IPS DF 6.9 (cell line): ENCODE results near the gene MPZL2.
A peak's percentile ranks its signal among the peaks of the same experiment; 100 is the strongest.
"Not testable (repeated sequence)": the region's sequence is repeated elsewhere in the genome, so short reads cannot be mapped to it uniquely, and the experiment has no call there.

Source experiments
- DNase-seq: peaks from one replicate; pipeline ENCODE4 v3.0.0-alpha.2; 2013; ENCODE audit warnings: low read depth, low spot score
- H3K27ac ChIP-seq: one replicate; pipeline ENCODE4 v1.5.1; 2013; ENCODE audit warnings: low read length, control low read depth
- H3K27me3 ChIP-seq: 2 replicates; pipeline ENCODE4 v1.6.1; 2013; ENCODE audit warnings: mild to moderate bottlenecking, low read length; ENCODE audit not compliant: control insufficient read depth, insufficient read depth
- H3K36me3 ChIP-seq: 2 replicates; pipeline ENCODE4 v1.6.1; 2013; ENCODE audit warnings: low read length; ENCODE audit not compliant: control insufficient read depth, insufficient read depth
- H3K4me1 ChIP-seq: 2 replicates; pipeline ENCODE4 v1.6.1; 2013; ENCODE audit warnings: low read length; ENCODE audit not compliant: control insufficient read depth, insufficient read depth
- H3K4me3 ChIP-seq: 2 replicates; pipeline ENCODE4 v1.5.1; 2013; ENCODE audit warnings: mild to moderate bottlenecking, low read length
- H3K9me3 ChIP-seq: 2 replicates; pipeline ENCODE4 v1.6.1; 2013; ENCODE audit warnings: low read length, inconsistent platforms; ENCODE audit not compliant: control insufficient read depth, insufficient read depth
- WGBS: extraction: QIAGEN DNeasy Blood & Tissue Kit; methylation state at CpG from one replicate; pipeline ENCODE4 v1.1.7; 2013; ENCODE audit warnings: mixed read lengths, missing lambda C conversion rate; ENCODE audit not compliant: insufficient read length, insufficient coverage; 5-methylcytosine and 5-hydroxymethylcytosine counted together

Gene MPZL2

DNA sequence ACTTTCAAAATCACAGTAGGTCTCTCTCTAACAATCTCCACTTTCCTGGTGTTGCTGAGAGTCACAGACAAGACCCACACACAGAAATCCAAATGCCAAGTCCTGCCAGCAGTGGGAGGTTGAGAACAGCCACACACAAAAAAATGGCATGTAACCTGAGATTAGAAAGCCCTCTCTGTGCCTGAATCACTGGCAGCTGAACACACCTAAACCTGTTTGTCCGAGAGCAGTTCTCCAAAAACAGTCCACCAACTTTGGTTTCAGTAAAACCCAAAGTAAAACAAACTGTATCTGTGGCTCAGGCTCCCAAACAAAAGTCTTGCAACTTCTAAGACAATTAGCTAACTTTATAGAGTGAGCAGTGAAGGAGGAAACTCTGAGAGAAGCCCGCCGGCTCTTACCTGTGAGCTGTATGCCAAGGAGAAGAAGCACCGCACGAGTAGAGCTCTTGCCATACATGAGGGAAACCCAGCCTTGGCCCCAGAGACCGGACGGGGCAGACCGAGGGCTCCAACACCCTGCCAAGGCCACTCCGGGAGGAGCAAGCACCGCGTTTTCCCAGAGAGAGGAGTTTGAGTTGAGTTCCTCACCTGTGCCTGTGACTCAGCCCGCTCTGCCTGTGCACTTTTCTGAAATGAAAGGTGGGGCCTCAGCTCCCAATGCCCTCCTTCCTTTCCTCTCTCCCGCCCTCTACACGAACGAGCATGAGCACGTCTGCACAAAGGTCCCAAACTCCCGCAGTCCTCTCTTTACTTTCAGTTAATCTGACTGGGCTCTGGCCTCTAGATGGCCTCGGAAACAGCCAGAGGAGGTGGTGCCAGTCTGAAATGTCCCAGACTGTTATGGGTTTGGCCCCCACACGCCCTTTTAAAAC, at the start of gene MPZL2:
MPZL2 (minus strand) TSS at position 603 of the 874 bp plus-strand sequence; CDS start at position 459, 144 bp downstream.
- H3K27me3 ChIP-seq, result peaks cover 4% of the 10 kb centered on the region; the same call in 1 of the 2 replicates
- H3K36me3 ChIP-seq, result no peaks in the 10 kb centered on the region
- no peaks in the 10 kb centered on the region for H3K4me1 ChIP-seq
- H3K9me3 ChIP-seq, result no peaks in the 10 kb centered on the region
- no peak within 1 kb of the TSS for H3K27ac ChIP-seq
- DNase-seq, result no peak
- no CpG with 5 or more reads among the region's 19 CpGs for WGBS
- peak within 1 kb of the TSS; percentile 25; the same call in 1 of the 2 replicates for H3K4me3 ChIP-seq

DNA sequence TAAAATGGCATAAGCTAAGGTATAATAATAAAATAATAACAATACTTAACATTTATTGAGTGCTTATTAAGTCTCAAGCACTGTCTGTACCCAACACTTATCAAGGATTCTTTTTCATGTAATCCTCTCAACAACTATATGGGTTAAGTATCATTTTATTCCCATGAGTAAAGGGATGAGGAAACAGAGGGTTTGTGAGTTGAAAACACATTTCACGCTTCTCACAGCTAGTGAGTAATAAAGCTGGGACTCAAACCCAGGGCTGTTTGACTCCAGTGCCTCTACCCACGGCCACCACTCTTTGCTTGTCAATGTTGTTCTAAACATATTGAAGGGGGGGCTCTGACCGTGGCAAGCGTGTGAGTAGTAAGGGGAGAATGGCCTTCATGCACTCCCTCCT, 49.1 kb upstream of the MPZL2 start:
- H3K9me3 ChIP-seq, result no peaks in the 10 kb centered on the region
- no peak overlapping the region for H3K27ac ChIP-seq
- peaks cover 5% of the 10 kb centered on the region; the same call in 1 of the 2 replicates for H3K4me1 ChIP-seq
- WGBS, result no CpG with 5 or more reads among the region's 4 CpGs
- H3K4me3 ChIP-seq, result no peak overlapping the region
- no peaks in the 10 kb centered on the region for H3K36me3 ChIP-seq
- no peaks in the 10 kb centered on the region for H3K27me3 ChIP-seq
- no peak for DNase-seq

DNA sequence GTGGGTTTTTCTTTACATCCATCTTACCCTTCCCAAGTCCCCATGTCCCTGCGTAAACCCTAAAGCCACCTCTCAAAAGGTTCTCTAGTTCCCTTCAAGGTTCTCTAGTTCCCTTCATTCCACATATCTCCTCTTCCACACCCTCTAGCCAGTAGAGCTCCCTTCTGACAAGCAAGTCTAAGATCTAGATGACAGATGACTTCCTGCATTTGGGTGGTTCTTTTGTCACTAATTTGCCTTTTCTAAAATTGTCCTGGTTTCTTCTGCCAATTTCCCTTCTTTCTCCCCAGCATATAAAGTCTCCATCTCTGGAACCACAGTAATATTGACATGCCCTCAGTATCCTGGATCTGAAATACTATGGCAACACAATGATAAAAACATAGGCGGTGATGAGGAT, 48.2 kb upstream of the MPZL2 start:
- DNase-seq, result no peak

DNA sequence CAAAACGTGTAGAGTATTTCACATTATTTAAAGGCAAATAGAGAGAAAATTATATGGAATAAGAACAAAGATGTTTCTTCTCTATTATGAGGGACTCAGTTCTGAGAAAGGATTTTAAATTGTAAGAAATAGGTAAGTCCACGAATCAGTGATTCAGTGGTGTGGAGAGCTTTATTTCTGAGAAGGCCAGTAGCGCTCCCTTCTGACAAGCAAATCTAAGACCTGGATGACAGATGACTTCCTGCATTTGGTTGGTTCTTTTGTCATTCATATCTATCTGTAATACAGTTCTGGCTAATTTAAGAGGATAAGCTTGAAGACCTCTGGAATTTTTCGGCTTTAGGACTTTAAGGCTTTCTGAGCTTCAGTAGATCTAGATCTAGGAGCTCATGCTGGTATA, 47.4 kb upstream of the MPZL2 start:
- H3K27me3 ChIP-seq, result no peaks in the 10 kb centered on the region
- no peak overlapping the region for H3K4me3 ChIP-seq
- no peaks in the 10 kb centered on the region for H3K9me3 ChIP-seq
- no peak for DNase-seq
- WGBS, result no CpG with 5 or more reads among the region's 4 CpGs
- no peaks in the 10 kb centered on the region for H3K36me3 ChIP-seq
- H3K27ac ChIP-seq, result no peak overlapping the region
- peaks cover 3% of the 10 kb centered on the region; the same call in 1 of the 2 replicates for H3K4me1 ChIP-seq

More for the DNA sequence above, 48.2 kb upstream of the MPZL2 start:
- H3K4me3 ChIP-seq, result no peak overlapping the region
- no peaks in the 10 kb centered on the region for H3K36me3 ChIP-seq
- WGBS, result no CpG with 5 or more reads among the region's 2 CpGs
- H3K4me1 ChIP-seq, result peaks cover 5% of the 10 kb centered on the region; the same call in 1 of the 2 replicates
- no peaks in the 10 kb centered on the region for H3K27me3 ChIP-seq
- no peaks in the 10 kb centered on the region for H3K9me3 ChIP-seq
- H3K27ac ChIP-seq, result no peak overlapping the region

DNA sequence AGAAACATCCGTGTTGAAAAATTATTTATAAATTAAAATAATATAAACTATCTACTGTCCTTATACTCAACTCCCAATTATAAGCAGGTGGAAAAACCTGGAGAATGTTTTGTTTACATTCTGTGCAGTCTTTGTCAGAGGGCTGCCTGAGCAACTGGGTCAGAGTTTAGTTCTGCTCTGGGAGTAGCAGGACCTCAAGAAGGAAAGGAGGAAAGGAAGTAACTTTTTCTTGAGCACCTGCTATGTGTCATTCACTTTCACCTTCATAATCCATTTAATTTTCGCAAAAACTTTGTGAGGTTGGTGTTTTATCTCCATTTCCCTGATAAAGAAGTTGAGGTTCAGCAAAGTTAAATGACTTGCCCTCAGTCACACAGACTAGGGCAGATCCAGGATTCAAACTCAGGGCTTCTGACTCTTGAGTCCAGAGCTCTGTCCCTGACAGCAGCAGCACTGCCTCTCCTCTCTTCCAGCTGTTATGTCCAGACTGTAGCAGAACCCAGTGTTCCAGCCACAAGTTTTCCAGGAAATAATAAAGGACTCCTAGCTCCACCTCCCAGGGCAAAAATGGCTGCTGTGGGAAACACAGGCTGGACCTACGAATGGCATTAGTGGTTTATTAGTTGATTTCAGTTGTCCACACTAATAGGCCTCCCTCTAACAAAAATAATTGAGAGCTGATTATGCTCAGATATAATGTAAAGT, 46.8 kb upstream of the MPZL2 start:
- peaks cover 1% of the 10 kb centered on the region; the same call in 1 of the 2 replicates for H3K4me1 ChIP-seq
- no peak overlapping the region for H3K27ac ChIP-seq
- WGBS, result no CpG with 5 or more reads among the region's 3 CpGs
- no peaks in the 10 kb centered on the region for H3K9me3 ChIP-seq
- no peak for DNase-seq
- H3K27me3 ChIP-seq, result no peaks in the 10 kb centered on the region
- no peaks in the 10 kb centered on the region for H3K36me3 ChIP-seq
- no peak overlapping the region for H3K4me3 ChIP-seq

DNA sequence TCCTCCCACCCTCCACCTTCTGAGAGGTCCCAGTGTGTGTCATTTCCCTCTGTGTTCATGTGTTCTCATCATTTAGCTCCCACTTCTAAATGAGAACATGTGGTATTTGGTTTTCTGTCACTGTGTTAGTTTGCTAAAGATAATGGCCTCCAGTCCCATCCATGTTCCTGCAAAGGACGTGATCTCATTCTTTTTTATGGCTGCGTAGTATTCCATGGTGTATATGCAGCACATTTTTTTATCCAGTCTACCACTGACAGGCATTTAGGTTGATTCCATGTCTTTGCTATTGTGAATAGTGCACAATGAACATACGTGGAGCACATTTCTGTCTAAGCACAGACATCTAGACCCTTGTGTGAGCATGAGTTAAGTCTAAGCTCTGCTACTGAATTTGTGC, 46.2 kb upstream of the MPZL2 start:
- no peak for DNase-seq
- H3K27ac ChIP-seq, result no peak overlapping the region

DNA sequence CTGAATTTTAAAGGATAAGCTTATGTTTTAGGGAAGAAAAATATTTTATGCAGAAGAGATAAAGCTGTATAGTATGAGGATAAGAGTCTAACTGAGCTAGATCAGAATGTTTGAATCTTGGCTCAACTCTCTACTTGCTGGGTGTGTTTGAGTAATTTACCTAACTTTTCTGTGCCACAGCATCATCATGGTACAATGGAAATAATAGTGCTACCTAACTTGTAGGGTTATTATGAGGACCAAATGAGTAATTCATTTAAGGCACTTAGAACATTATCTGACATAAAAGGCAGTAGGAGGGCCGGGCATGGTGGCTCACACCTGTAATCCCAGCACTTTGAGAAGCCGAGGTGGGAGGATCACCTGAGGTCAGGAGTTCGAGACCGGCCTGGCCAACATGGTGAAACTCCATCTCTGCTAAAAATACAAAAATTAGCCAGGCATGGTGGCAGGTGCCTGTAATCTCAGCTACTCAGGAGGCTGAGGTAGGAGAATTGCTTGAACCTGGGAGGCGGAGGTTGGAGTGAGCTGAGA, 45.0 kb upstream of the MPZL2 start:
- H3K4me3 ChIP-seq, H3K4me1 ChIP-seq, DNase-seq, H3K36me3 ChIP-seq, H3K9me3 ChIP-seq, H3K27me3 ChIP-seq, H3K27ac ChIP-seq: not testable (repeated sequence)
- WGBS, result no CpG with 5 or more reads among the region's 5 CpGs

More for the DNA sequence above, 46.2 kb upstream of the MPZL2 start:
- no peak overlapping the region for H3K4me3 ChIP-seq
- H3K27me3 ChIP-seq, result no peaks in the 10 kb centered on the region
- no CpG with 5 or more reads among the region's 3 CpGs for WGBS
- H3K4me1 ChIP-seq, result no peaks in the 10 kb centered on the region; the same call in 1 of the 2 replicates
- H3K36me3 ChIP-seq, result no peaks in the 10 kb centered on the region
- no peaks in the 10 kb centered on the region for H3K9me3 ChIP-seq

DNA sequence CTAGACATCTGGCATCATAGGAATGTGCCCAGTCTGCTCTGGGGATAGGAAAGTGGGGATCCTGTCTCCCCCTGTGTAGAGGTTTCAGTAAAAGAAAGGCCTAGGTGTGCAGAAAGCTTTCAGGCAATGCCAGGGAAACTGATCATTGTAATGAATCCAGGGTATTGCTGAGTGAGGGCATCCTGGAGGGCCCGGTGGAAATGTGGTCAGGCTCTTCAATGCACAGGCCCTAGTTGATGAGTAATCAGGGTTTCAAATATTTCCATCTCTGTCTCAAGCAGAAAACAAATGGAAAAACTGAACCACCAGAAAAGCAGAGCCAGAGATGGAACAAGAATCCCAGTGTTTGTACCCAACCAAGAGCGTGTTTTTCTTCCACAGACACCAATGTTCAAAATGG, 42.5 kb upstream of the MPZL2 start:
- Histone ChIP-seq H3K27me3 (no peaks in the 10 kb centered on the region), H3K36me3 (no peaks in the 10 kb centered on the region), H3K27ac (no peak overlapping the region), H3K4me1 (no peaks in the 10 kb centered on the region), H3K4me3 (no peak overlapping the region), H3K9me3 (no peaks in the 10 kb centered on the region)
- no peak for DNase-seq
- no CpG with 5 or more reads among the region's 2 CpGs for WGBS

DNA sequence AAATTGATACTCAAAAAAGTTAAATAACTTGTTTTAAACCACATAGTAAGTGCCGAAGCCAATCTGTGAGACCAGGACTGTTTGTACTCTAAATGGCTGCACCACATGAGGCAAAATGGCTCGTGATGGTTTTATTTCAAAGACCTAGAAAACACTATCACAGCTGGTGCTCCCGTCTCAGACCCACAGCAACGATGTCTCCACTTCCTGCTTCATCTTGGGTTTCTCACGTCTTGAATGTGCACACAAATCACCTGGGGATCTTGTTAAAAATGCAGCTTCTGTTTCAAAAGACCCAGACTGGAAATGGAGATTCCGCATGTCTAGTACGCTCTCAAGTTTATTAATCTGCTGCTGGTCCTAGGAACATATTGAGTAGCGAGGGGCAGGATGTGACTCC, 41.6 kb upstream of the MPZL2 start:
- no peak overlapping the region for H3K4me3 ChIP-seq
- H3K27ac ChIP-seq, result no peak overlapping the region
- no CpG with 5 or more reads among the region's 8 CpGs for WGBS
- no peaks in the 10 kb centered on the region for H3K36me3 ChIP-seq
- no peaks in the 10 kb centered on the region for H3K27me3 ChIP-seq
- H3K4me1 ChIP-seq, result no peaks in the 10 kb centered on the region
- no peak for DNase-seq
- H3K9me3 ChIP-seq, result no peaks in the 10 kb centered on the region

DNA sequence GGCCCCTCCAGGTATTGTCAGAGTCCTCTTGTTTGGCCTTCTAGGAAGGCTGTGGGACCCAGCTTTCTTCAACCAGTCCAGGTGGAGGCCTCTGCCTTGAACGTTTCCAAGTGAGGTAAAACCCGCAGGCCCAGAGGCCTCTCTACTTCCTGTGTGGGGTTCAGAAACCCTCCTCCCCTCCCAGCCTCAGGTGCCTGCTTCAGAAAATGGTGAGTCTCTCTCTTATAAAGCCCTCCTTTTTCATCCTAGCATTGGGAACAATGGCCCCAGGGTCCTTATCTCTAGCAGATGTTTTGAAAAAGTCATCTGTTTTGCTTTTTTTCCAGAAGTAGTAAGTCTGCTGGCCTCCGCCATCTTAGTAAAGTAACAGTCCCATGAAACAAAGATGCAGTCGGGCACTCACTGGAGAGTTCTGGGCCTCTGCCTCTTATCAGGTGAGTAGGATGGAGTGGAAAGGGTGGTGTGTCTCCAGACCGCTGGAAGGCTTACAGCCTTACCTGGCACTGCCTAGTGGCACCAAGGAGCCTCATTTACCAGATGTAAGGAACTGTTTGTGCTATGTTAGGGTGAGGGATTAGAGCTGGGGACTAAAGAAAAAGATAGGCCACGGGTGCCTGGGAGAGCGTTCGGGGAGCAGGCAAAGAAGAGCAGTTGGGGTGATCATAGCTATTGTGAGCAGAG, 40.6 kb upstream of the MPZL2 start, which contains the start of gene CD3E:
CD3E (plus strand) TSS at position 163 of the 681 bp plus-strand sequence; CDS start at position 386, 223 bp downstream.
- DNase-seq, result no peak
- Histone ChIP-seq H3K4me1 (no peaks in the 10 kb centered on the region), H3K9me3 (no peaks in the 10 kb centered on the region), H3K4me3 (no peak within 1 kb of the TSS), H3K27me3 (no peaks in the 10 kb centered on the region), H3K27ac (no peak within 1 kb of the TSS), H3K36me3 (no peaks in the 10 kb centered on the region)
- WGBS, result no CpG with 5 or more reads among the region's 8 CpGs
